ENCODE data around the gene IQSEC3.

The IQSEC3 gene

DNA sequence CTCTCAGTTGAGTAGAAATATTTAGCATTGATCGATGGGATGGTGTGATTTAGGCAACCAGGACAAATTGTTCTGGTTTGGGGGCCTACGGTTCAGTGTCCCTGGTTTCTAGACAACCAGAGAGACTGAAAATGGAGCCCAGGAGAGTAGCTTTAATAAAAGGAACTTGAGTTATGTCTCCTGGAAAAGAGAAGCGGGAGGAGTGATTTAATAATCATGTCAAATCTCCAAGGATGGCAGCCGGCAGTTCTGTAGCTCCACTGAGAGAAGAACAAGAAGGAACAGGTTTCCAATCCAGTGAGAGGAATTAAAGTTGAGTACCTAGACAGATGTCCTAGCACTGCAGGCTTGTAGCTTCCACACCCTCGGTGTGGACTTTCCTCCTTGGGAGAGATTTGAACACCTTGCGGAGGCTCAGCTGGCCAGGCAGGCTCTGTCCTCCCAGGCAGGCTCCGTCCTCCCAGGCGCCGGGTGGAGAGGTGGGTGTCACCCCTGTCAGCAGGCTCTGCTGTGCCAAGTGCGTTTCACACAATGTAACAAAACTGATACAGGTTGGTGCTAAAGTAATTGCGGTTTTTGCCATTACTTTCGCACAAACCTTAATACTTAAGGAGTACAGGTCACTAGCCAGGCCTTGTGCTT is 101.5 kb downstream of the IQSEC3 start:
- DNase-seq: no peak

DNA sequence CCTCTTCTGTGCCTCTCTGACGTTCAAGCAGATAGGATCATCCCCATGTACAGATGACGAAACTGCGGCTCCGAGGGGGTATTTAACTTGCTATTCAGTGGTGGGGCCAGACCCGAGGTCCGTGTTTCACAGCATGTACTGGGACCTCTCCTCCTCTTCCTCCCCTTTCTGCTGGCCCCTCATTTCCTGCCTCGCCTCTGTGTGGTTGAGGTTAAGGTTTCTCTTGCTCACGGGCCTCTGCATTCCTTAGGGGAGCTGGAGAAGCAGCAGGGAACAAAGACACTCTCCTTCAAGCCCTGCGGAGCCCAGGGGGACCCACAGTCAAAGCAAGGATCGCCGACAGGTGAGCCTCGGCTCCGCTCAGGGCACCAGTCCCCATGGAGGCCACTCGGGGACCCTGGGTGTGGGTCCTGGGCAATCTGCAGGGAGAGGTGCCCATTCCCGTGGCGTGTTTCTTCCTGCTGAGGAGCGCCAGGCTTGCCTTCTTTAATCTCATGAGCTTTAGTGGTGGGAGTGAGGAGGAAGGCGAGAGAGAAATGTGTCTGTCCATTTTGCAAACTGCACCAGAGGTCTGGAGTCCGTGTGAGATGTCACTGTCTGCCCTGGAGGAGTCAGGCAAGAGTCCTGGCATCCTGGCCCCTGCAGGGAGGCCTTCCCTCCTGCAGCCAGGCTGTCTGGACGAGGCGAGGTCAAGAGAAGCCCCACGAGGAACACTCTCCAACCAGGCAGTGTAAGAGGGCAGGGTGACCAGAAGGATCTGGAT is 102.4 kb downstream of the IQSEC3 start:
- no peak for DNase-seq

DNA sequence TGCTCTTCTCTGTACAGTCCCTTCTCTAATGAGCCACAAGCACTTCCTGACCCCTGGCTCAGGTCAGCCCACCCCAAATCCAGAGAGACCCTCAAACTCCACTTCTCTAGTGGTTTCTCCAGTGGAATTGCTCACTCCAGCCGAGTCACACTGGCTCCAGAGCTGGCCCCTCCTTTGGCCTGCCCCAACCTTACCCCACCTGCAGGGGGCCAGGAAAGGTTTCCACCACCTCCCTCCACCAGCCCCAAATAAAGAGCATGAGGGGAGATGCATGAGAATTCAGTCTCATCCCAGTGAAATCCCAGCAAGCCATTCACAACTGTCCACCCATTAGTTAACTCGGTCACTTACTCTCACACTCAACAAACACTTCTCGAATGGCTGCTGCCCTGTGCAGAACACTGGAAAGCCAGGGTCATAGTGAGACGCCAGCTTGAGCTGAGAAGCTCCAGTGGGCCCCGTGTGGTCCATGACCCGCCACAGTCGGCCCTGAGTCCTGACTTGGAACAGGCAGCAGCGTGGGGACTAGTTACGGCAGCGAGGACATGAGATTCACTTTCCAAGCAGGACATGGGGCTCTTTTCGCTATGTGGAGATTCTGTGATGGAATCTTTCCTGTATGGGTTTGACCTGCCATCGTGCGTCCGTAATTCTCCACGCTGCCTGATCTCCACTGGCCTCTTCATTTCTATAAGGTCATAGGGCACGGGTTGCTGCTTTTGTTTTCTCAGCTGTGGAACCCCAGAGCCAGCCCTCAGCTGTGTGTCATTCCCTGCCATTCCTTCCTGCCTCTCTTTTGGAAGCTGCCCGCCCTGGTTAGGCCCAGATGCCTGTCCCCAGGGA is 103.2 kb downstream of the IQSEC3 start:
- DNase-seq: no peak

DNA sequence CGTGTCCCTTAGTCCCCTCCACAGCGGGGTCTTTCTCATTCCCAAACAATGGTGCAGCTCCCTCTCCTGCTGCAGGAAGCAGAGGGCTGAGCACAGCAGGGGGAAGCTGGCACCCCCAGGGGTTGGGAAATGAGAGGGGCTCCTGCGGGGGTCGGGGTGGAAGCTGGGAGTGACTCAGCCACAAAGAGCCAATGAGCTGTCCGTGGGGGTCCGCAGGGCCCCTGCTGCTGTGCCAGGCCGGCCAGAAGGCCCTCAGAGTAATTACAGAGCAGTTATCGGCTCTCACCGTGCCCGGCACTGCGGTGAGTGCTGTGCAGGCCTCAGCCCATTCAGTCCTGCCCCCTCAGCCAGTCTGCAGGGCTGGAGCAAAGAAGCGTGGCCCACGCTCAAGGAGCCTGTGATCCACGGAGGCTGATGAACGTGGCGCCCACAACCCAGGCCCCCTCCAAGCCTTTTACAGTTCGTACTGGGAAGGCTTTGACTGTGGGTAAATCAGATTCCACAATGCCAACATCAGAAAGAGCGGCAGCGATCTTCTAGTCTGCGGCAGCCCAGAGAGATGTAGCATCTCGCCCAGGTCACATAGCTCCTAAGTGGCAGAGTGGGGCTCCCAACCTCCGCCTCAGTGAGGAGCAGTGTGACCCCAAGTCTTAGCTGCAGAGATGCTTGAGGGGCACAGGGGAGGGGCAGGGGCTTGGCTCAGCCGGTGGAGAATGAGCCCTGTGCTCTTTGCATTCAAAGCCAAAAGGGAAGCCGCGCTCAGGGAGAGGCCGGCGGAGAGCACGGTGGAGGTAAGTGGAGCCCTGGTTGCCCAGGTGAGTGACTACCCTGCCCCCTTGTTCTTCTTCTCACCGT is 104.0 kb downstream of the IQSEC3 start:
- no peak for DNase-seq

DNA sequence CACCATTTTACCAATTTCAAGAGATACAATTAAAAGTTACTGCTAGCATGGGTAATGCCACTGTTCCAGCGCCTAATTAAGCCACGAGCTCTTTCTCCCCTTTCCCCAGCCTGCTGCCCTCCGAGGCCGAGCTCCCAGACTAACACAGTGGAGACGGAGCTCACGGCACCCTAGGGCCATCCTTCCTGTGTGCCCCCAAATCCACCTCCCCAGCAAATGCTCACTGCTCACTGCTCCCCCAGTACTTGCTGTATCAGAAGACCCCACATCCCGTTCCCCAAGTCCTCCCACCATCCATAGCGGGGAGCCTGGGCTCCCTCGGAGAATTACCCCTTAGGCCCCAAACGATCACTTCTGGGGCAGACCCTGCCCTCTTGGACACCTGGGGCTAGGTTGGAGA is 104.7 kb downstream of the IQSEC3 start:
- DNase-seq: no peak

DNA sequence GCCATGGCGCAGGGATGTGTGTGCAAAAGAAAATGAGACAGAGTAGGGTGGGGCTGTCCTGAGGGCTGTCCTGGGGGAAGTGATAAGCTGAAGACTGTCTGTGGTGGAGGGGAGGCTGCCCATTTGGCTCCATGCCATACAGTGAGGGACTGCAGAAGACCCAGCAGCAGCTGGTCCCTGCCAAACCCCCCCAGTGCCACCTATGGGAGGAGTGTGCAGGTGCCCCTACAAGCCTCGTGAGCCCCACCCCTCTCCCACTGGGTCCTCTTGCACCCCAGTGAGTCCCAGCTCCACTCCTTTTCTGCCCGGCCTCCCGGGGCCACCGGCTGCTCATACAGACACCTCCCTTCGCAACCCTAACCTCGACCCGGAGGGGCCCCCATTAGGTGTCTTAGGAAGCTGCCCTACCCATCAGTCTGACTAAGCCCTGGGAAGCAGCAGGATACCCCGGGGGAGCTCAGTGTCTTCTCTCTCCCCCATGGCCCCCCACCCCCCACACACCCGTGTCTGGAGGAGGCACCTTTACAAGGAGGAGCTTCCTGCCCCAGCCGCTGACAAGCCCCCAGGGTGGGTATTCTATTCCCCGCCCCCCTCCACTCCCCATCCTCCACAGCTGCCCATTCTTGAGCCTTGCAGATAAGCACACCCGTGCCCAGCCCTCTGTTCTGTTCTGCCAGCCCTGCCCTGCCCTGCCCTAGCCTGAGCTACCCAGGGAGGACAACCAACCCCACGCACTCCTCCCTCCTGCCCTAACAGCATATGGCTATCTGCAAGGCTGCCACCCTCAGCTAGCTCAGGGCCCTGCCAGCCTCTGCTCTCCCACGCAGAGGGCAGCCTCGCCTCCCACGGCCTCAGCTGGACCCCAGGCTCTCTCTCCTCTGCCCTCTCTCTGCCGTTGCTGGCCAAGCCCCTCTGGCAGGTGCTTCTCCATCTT is 105.4 kb downstream of the IQSEC3 start:
- DNase-seq: no peak

DNA sequence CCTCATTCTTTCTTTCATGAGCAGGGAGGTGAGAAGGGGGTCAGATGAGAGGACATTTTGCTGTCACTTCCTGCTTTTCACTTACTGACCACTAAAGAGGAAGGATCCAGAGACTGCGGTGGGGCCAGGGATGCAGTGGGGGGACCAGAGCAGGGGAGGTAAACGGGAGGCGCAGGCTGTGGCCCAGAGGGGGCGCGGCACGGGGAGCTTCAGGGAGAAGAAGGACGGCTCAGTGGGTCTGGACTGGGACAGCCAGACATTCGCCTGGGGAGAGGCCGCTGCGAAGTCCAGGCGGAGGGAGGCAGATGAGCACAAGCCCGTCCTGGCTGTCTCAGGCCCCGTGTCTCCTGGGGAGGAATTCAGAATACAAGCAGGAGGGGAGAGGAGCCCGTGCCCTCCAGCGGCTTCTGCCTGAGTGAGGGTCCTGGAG is 106.2 kb downstream of the IQSEC3 start:
- DNase-seq: no peak

DNA sequence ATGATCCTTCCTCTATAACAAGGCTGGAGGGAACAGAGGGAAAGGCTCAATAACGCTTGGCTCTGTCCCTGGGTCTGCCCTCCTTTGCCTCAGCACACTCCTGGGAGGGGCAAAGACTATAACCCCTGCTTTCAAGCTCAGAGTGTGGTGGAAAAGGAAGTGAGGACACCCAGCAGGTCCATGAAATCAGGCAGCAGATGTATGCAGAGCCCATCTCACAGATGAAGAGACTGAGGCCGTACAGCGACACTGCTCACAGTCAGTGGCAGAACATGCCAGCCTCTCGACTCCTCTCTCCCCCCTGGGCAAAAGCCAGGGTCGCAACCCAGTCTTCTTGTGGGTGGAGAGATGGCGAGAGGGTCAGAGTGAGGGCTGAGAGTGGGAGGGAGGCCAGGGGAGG is 107.6 kb downstream of the IQSEC3 start:
- no peak for DNase-seq

DNA sequence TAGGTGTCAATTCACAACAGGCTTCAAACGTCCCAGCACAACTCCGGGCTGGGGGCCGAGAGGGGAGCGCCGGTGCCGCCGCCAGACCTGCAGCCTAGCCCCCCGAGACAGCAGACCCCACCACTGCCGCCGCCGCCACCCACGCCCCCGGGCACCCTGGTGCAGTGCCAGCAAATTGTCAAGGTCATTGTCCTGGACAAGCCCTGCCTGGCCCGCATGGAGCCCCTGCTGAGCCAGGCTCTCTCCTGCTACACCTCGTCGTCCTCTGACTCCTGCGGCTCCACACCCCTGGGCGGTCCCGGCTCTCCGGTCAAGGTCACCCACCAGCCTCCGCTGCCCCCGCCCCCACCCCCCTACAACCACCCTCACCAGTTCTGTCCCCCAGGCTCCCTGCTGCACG is 108.0 kb downstream of the IQSEC3 start:
- DNase-seq: no peak

DNA sequence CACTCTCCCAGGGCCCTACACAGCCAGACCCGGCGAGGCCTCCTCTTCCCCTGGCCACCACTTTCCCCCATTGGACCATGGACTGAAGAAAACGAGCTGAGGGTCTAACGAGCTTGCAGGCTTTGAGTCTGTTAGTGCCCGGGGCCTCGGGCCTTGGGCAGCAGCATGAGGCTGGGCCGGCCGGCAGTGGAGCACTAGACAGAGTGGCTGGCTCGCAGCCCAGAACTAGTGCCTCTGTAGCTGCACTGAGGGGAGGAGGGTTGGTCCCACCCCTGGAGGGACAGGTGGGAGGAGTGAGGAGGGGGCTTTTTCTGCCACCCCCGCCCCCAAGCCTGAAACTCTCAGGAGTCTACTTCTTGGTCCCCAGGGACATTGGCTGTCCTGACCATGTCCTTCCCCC is 108.7 kb downstream of the IQSEC3 start:
- DNase-seq: no peak

DNA sequence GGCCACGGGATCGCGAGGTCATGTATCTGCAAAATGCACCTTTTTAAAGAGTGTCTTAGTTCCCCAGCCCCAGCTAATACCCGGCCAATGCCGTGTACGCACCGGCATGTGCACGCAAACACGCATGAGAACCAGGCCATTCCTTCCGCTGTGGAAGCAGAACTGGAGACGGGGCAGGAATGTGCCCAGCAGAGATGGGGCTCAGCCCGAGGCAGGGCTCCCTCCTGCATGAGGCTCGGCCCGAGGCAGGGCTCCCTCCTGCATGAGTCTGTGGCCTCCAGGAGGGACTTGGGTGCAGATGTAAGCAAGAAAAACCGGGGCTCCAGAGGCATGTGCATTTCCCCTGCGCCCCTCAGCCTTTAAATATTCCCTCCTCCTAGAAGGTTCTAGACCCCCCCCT is 109.2 kb downstream of the IQSEC3 start:
- DNase-seq: no peak

DNA sequence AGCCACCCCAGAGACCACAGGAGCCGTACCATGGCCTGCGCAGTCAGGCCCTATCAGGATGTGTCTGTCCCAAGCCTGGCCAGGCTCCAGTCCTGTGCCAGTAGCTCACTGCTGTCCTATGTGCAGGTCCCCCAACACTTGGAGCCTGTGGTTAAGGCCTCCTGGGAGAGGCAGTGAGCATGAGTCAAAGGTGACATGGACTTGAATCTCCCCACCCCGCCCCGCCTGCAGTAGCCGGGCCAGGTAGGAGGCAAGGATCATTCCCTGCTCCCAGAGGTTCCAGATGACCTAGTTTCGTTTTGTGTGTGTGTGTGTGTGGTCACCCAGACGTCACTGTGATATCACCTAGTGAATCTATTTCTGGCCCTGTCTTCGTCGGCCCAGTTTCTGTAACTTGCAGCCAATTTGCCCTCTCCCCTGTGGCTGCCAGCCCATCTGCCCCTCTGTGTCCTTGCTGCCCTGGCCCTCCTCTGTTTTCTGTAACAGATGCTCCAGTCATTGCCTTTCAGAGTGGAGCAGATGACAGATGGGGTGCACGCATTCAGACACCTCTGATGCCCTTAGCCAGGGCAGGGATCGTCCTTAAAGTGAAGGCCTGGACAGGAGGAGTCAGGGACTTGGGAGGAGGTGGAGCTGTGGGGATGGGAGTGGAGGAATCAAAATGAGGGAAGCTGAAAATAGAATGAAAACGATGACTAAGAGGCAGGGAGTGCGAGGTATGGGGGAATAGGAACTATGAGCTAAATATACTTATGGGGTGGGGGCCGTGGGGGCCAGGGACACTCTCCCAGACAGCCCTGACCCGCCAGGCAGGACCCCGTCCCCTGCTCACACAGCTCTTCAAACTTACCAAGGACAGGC is 110.0 kb downstream of the IQSEC3 start:
- DNase-seq: no peak

DNA sequence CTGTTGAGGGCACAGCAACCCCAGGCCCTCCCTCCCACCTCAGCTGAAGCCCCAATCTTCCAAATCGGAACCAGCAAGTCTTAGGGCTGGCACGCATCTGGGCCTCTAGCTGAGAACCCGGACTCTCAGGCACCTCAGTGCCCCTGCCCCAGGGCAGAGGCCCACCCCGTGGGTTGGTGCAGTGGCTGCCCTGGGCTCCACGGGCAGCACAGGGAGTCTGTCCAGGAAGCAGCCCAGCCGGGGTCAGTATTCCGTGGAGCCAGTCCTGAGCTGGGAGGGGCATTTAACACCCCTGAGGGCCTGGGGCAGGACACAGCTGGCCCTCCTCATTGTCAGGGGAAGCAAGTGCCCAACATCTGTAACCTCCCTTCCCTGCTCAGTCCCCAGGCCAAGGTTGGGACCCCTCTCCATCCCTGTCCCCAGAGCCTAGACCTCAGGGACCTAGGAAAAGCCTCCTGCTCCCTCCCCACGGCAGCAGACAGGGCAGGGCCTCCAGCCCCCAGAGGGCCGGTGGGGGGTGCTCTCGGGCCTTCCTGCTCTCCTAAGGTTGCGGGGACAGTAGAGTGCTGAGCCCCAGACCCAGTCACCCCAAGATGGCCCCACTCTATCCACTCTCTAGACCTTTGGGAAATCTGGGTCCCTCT is 110.9 kb downstream of the IQSEC3 start:
- DNase-seq: no peak

DNA sequence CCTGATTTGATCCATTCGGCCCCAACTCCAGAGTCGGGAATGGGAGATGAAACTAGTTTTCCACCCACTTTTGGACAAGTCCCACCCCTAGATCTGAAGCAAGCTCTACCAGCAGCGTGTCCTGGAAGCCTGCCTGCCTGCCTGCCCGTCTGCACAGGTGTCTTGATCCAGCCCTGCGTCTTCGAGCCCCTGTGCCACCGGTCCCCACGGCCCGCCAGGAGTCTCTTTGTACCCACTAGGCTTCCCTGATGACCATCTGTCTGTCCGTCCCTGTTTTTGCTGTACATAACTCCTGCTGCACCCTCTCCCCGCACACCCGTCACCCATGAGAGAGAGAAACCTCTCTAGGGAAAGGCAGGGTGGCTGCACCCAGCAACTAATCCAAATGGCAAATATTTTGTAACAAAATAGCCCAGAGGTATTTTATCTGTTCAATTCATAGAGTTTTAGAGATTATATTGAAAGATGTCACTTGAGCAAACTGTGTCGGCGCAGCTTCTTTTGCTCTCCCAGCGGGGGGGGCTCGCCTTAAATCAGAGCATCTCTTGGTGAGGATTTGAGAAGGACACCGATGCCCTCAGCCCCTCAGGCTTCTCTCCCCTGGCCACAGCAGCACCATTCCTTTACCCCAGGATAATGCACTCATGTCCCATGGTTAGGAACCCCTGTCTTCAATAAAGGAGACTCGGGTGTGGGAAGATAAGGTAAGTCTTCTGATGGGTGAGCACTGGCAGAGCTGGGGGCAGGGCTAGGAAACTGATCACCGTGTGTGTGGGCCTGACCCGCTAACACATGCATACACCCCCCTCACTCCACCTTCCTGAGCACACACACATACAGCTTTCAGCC is 111.6 kb downstream of the IQSEC3 start:
- no peak for DNase-seq

DNA sequence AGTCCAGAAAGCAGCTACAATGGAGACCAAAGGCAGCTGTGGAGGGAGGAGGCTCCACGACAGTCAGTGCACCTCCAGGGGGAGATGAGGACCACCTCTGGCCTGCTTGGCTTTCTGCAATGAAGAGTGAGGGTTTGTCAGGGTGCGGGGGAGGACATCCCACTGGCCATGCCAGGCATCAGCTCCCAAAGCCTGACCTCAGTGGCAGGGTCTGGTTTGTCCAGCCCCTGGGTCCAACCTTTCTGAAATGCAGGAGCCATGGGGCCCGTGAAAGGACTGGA is 112.2 kb downstream of the IQSEC3 start:
- no peak for DNase-seq

DNA sequence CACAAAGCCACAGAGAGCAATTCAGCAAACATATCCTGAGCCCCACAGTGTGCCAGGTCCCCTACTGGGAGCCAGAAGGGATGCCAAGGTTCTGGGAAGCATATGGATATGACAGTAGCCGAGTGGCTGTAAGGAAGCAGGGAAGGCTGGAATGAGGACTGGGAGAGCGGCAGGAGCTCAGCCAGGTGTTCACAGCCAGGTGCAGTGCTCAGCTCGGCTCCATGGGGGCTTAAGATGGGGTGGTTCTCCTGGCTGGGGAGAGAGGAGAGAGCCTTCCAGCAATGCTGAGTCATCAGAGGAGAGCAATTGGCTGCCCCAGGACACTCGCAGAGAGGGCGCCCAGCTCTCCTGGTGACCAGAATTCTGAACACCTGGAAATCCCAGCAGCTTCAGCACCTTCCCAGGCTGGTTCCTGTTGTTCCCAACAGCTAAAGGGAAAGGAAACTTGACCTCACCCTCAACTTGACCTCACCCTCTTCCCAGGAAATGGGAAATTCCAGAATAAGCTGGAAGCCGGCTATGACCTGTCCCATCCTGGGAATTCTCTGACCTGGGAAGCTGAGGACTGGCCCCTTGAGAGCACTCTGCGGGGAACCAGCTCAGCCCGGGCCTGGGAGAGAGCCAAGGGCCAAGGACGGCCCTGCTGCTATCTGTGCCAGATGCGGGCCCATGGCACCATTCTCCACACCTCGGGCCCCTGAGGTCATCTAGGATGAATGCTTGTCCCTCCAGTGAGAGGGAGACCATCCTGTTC is 112.7 kb downstream of the IQSEC3 start:
- no peak for DNase-seq

DNA sequence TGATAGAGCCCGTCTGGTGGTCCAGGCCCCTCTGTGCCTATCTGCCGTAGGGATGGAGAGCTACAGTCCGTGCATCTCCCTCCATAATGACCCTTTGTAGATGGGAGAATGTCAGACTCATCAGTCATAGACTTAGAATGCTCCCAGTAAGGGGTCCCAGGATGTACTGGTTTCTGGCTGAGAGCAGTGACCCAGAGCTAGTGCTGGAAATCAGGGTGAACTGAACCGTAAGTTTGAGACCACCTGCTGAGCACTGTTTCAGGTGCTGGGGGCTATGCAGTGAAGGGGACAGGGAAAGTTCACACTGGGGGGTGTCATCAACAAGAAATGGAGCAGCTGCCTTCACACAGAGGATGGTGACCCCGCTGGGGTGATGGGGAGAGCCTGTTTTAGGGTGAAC is 113.3 kb downstream of the IQSEC3 start:
- no peak for DNase-seq

DNA sequence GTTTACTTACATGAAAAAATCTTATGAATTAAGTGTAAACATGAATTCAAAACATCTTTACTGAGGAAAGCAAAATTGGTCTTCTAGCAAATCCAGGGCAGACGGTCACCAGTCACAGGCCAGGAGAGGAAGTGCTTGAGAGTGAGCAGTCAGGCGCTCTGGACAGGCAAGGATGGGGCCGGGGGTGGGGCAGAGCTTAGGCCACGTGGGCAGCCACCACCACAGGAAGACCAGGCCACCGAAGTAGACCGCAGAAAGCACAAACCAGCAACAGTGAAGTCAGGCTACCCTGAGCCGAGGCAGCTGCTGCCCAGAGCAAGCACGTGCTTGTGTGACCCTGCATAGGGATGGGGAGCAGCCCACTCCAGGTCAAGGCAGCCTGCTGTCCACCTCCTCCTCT is 113.9 kb downstream of the IQSEC3 start:
- DNase-seq: no peak

DNA sequence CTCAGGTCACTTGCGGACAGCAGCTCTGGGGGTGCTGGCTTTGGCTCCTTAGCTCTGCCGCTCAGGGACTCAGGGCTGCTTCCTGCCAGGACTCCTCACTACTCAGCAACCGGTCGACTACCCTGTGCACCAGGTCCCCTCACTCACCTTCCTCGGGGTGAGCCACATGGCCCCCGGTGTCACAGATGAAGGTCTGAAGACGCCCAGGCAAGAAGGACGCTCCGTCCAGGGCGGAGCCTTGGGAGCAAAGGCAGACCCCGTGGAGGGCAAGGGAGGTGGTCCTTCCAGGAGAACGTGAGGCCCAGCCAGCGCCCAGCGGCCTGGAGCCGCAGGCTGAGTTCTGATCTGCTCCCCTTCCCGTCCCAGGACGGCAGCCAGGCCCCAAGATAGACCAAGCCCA is 115.4 kb downstream of the IQSEC3 start:
- no peak for DNase-seq
